Ishikawa (cell line): Measurements from ENCODE around the gene PPP1R2C.

ENCODE experiments used
- EP300 ChIP-seq: IDR thresholded peaks from 2 replicates; pipeline ENCODE4 v1.6.1; 2012; ENCODE audit warnings: borderline replicate concordance
- FOXM1 ChIP-seq: IDR thresholded peaks from 2 replicates; pipeline ENCODE4 v1.6.1; 2012; ENCODE audit warnings: low read depth, borderline replicate concordance
- MAX ChIP-seq: IDR thresholded peaks from 2 replicates; pipeline ENCODE4 v1.6.1; 2012
- RAD21 ChIP-seq: IDR thresholded peaks from 2 replicates; pipeline ENCODE4 v1.6.1; 2012; ENCODE audit warnings: low read depth
- REST ChIP-seq: IDR thresholded peaks from 2 replicates; pipeline ENCODE4 v1.6.1; 2012; ENCODE audit warnings: low read depth, mild to moderate bottlenecking
- TCF12 ChIP-seq: IDR thresholded peaks from 2 replicates; pipeline ENCODE4 v1.6.1; 2012; ENCODE audit warnings: low read depth
- TEAD4 ChIP-seq: IDR thresholded peaks from 2 replicates; pipeline ENCODE4 v1.6.1; 2012
- USF1 ChIP-seq: IDR thresholded peaks from 2 replicates; pipeline ENCODE4 v1.6.1; 2012
- YY1 ChIP-seq: IDR thresholded peaks from 2 replicates; pipeline ENCODE4 v1.6.1; 2012; ENCODE audit warnings: low read depth

- no peak for TF ChIP-seq YY1
- TF ChIP-seq FOXM1: no peak
- TF ChIP-seq TCF12: no peak
- no peak for TF ChIP-seq TEAD4
- TF ChIP-seq RAD21: no peak
- TF ChIP-seq EP300: no peak
- TF ChIP-seq REST: no peak
- TF ChIP-seq USF1: no peak
- no peak for TF ChIP-seq MAX
These were observed 6.2 kb downstream of the PPP1R2C start for GRCh38 chrX:42771506-42772335.
